ENCODE data around the gene FRY.

The FRY gene

GRCh38 chr13:32136061-32136460 lies 104.5 kb downstream of the FRY start:
- no peak for DNase-seq

- DNase-seq, result no peak
Measured at GRCh38 chr13:32136716-32137115, 105.1 kb downstream of the FRY start.

DNA sequence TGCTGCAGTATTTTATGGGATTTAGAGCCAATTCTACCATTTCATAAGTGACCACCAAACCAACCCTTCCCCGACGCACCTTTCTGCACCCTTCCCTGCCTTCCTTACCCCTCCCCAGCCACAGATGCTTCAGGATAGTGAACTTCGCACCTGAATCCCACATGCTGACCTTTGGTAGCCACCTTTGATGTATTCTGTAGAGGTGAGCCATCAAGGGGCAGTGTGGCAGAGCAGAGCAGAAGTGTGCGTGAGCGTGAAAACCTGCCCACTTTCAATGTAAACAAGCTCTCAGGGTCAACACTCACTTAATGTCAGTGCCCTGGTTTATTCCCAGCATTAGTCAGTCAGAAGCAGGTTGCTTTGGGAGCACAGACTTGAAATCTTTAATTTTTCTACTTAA lies 107.7 kb downstream of the FRY start:
- DNase-seq, result no peak

- DNase-seq, result no peak
Measured at GRCh38 chr13:32140109-32140508, 108.5 kb downstream of the FRY start.

DNA sequence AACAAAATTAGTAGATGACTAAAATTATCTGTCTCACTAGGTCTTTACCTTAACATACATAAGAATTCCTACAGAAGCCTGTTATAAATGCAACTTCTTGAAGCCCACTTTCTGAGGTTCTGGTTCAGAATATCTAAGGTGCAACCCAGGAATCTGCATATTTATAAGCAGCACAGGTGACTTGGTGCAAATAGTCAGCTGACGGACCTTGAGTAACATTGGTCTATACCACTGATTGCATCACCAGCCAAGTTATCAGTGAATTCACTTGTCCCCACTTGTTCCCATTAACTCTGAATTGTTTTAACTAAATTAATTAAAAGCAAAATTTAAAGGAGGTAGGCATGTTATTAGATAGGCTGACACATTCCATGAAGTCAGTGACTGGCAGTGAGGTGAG lies 109.9 kb downstream of the FRY start:
- no peak for DNase-seq

GRCh38 chr13:32142115-32142514 lies 110.5 kb downstream of the FRY start:
- no peak for DNase-seq

DNA sequence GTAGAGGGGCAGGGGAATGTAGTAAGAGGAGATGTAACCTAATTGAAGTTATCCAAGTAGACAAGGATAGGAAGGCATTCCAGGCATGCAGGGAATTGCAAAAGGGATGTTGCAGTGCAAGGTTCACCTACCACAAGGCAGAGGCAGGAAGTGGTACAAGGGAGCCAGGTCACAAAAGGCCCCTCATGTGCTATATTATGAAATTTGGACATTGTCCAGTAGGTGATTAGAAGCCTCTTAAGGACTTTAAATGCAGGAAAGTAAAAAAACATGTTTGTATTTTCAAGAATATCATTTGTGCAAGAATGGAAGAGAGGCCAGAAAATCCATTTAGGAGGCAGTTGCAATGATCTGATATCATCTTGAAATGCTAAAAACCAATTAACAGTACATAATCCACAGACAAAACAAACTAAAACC lies 111.4 kb downstream of the FRY start:
- DNase-seq, result no peak

DNA sequence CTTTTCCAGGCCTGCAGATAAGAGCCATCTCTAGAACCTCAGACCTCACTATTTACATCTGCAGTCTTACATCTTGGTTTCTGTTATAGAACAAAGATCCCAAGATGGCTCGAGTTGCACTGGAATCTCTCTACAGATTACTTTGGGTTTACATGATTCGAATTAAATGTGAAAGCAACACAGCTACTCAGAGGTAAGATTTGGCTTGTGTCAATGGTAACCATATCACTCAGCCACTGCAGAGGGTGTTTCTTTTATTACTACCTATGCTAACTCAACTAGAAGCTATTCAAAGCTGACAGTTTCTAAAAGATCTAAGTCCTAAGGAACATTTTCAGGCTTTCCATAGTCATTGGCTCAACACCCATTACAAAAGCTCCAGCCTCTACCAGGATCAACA lies 115.6 kb downstream of the FRY start:
- no peak for DNase-seq

- no peak for DNase-seq
Measured at GRCh38 chr13:32147976-32148375, 116.4 kb downstream of the FRY start.

DNA sequence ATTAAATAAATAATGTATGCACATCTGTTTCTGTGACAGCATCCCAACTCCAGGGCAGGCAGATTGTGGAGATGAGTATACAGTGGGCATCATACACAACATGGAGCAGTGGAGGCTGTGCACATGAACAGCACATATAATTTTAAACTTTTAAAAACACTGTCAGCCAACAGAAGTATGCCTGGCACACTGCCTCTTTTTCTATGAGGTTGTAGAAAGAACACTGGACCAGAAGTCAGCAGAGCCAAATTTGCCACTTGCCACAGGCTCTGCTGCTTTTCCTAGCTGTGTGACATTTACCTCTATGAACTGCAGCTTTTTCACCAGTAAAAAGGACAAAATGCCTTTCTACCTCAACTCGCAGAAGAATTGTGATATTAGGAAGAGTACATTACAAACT lies 118.7 kb downstream of the FRY start:
- DNase-seq, result no peak

DNA sequence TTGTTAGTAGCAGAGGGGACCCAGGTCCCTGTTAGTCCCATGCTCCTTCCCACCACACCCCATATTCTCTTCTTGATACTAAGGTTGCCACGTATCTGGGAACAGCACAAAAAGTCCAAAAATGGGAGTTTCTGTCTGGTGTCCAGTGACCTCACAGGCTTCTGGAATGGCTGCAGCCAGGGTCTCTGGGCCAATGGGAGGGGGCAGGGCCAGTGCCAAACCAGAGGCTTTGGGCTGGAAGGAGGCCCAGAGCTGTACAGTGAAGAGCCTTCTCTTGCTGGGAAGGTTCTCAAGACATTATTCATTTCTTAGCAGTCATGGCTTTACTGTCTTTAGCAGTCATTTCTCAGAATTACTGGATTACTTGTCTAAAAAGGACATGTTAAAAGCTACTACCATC lies 119.2 kb downstream of the FRY start:
- no peak for DNase-seq

- DNase-seq, result no peak
Measured at GRCh38 chr13:32151240-32151639, 119.7 kb downstream of the FRY start.

DNA sequence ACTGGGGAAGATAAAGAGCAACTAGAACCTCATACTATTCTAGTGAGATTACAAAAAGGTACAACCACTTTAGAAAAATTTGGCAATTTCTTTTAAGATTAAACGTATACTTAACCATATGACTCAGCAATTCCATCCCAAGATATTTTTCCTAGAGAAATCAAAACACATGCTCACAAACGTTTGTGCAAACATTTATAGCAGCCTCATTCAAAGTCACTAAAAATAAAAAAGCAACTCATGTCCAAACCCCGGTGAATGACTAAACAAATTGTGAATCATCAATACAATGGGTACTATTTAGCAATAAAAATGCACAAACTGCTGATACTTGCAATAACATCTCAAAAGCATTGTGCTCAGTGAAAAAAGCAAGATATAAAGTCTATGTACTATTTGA lies 121.5 kb downstream of the FRY start:
- no peak for DNase-seq

GRCh38 chr13:32159137-32159869 lies 127.7 kb downstream of the FRY start:
- no peak for DNase-seq

DNA sequence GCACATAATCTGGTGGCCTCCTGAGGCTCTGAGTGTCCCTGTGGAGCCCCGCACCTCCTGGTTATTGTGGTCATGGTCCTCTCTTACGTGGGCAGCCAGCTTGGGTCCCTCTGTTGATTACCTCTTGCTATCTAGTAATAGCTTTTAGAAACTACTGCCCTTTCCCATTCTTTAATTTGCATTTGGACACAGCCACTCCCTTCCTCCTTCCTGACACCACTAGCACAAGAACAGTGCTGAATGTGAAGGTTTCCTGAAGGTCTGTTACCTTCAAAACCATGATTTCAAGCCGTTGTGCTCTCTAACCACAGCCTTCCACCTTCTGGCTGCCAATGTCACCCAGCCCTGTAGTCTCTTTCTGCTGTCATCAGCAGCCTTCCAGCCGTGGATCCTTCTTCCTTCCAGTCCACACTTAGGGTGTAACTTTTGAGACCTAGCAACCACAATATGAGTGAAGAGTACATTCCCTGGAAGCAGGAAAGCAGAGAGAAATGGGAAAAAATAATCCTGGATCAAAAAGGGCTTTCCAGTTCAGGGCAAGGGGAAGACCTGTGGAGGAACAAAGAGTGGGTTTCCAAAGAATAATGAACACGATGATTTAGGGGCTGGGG lies 130.9 kb downstream of the FRY start:
- no peak for DNase-seq

DNA sequence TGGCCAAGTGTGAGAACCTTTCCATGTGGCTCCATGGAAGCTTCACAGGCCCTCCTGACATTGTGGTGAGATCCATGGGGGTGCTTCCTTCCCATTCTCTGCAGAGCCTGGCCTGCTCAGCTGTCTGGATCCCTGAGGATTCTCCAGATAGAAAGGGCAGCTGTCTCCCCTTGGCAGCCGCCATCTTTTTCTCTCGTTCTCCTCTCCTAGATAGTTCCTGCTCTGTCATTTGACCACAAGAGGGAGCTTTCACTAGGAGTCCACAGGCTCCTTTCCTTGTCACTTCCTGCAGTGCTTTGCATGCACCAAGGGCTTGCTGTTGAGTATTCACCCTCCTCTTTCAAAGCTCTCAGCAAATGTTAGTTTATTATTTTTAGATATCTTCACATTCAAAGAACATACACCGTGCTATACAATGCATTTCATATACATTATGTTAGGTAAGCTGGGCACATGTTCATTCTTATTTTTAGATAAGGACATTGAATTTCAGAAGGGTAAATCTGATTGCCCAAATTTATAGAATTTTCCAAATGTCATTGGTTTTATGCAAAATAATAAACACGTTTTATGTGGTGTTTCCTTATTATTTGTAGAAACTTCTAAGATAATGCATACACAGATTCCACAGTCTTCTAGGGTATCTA lies 133.2 kb downstream of the FRY start:
- DNase-seq, result peak; percentile 43

DNA sequence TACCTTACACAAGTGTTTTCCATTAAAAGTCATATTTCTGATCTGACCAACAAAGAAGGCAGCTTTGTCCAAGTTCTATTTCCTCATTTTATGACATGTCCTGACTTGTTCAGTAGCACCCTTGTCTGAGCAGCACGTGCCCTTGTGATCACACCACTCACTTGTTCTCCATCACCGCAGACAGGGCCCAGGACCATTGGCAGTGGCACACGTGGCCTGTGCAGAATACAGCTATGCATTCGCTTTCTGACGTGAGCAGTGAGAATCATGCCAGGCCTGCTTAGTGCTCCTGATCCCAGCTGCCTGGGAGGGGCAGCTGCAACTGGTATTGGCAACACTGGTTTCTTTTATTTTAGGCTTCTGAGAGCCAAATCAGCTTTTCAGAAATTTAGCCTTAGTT lies 134.2 kb downstream of the FRY start:
- DNase-seq, result no peak

GRCh38 chr13:32168131-32168530 lies 136.6 kb downstream of the FRY start:
- DNase-seq, result no peak

- DNase-seq, result no peak
Measured at GRCh38 chr13:32170841-32171240, 139.3 kb downstream of the FRY start.

GRCh38 chr13:32173881-32174280 lies 142.3 kb downstream of the FRY start:
- DNase-seq, result peak; percentile 45

DNA sequence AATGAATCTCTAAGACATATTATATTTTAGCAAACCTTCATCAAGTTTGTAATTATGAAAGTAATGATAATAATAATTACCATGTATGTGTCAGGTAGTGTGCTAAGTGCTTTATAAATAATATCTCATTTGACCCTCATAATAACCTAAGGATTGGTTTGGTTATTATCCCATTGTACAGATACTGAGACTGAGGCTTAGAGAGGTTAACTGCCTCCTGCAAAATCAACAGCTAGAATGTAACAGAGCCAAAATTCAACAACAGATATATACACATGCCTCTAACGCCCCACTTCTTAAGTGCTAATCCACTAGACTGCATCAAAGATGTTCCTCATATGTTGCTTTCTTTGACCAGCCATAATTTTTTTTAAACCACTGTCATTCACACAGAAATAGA lies 142.8 kb downstream of the FRY start:
- DNase-seq, result no peak

DNA sequence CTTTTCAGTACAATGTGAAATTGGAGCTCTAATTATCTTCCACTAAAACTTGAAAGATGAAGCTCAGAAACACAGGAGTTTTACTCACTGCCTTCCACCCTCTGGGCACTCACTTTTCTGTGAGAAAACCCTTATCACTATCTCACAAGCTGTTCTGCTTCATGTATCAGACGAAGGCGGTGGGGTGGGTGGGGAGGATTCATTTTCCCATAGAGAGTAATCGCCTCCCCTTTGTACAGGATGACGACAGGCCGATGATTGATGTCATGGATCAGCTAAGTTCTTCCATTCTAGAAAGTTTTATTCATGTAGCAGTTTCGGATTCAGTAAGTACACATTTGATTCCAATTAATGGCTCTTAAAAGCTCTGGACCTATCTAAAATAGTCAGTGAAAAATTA lies 143.7 kb downstream of the FRY start:
- no peak for DNase-seq

DNA sequence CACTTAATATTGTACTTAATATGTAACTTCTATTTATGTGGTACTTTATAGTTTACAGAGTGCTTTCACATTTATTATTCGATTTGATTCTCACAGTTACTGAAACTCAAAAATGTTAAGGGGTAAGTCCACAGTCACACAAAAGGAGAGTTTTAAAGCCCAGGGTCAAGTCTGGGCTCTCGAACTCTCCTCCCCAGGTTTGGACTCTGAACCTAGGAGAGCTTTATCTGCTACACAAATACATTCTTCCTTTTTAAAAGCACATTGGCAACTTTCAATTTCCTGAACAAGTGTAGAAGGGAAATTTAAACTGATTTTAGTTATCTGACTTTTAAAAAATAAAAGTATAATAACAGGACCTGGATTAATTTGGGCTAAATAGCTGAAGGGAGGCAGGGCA lies 144.4 kb downstream of the FRY start:
- DNase-seq, result no peak

GRCh38 chr13:32176696-32177095 lies 145.1 kb downstream of the FRY start:
- DNase-seq, result no peak

DNA sequence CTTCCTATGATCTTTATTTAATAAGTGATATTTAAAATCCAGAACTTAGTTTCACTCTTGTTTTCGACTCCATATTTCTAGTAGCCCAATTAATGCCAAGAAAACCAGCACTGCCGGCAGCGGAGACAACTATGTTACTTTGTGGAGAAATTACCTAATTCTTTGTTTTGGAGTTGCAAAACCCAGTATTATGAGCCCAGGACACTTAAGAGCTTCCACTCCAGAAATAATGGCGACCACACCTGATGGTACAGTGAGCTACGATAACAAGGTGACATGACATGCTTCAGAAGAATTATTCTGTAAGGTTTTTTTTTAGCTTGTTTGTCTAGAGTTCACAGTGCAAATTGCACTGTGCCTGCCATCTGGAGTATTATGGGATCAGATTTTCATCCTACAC lies 147.2 kb downstream of the FRY start:
- DNase-seq, result no peak
